ENCODE results near the gene C10orf90. TPM values are rescaled to one million over a fixed set of nuclear protein-coding genes. Genes with fewer than 3 reads are reported as not detected.
A peak's percentile ranks its signal among the peaks of the same experiment; 100 is the strongest.

C10orf90 gene
- total and polyA plus RNA-seq, 11 donors, result not detected

DNA sequence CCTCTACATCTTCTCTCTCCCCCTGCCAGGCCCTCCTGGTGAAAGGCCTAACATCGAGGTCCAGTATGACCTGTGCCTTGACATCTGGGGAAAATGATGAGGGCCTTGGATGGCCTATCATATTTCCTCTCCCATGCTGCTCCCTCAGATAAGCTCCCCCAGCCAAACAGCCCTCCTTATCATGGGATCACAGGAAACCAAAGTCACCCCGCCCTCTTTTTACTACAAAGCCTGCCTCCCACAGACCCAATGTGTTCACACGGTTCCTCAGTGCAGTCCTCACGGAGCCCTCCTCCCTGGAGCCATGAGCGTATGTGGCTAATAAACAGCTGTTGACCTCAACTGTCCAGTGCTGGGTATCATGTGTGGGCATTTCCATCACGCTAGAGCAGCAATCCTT is 32.0 kb downstream of the C10orf90 start:
- intact Hi-C loops (cut with DNase I), result no loop called here
- H3K9me3 ChIP-seq, result no peaks in the 10 kb centered on the region
- WGBS, 4 donors, result 43 to 47% (median 43%) methylated on average over 6 of the region's 6 CpGs
- no peak overlapping the region for H3K27ac ChIP-seq
- no peaks in the 10 kb centered on the region for H3K36me3 ChIP-seq
- no peak for DNase-seq
- H3K27me3 ChIP-seq, result no peaks in the 10 kb centered on the region
- H3K4me3 ChIP-seq, result no peak overlapping the region
- peak in 3 of 4 donors; percentile 20 to 62 (median 41) for ATAC-seq
- H3K4me1 ChIP-seq, result peaks cover 0 to 8% (median 0%) of the 10 kb centered on the region in 12 donors
- no peak for TF ChIP-seq POLR2A (IDR thresholded peaks at IDR 0.05)
- TF ChIP-seq, protein P1, sequence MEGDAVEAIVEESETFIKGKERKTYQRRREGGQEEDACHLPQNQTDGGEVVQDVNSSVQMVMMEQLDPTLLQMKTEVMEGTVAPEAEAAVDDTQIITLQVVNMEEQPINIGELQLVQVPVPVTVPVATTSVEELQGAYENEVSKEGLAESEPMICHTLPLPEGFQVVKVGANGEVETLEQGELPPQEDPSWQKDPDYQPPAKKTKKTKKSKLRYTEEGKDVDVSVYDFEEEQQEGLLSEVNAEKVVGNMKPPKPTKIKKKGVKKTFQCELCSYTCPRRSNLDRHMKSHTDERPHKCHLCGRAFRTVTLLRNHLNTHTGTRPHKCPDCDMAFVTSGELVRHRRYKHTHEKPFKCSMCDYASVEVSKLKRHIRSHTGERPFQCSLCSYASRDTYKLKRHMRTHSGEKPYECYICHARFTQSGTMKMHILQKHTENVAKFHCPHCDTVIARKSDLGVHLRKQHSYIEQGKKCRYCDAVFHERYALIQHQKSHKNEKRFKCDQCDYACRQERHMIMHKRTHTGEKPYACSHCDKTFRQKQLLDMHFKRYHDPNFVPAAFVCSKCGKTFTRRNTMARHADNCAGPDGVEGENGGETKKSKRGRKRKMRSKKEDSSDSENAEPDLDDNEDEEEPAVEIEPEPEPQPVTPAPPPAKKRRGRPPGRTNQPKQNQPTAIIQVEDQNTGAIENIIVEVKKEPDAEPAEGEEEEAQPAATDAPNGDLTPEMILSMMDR (IDR thresholded peaks at IDR 0.05), result no peak

DNA sequence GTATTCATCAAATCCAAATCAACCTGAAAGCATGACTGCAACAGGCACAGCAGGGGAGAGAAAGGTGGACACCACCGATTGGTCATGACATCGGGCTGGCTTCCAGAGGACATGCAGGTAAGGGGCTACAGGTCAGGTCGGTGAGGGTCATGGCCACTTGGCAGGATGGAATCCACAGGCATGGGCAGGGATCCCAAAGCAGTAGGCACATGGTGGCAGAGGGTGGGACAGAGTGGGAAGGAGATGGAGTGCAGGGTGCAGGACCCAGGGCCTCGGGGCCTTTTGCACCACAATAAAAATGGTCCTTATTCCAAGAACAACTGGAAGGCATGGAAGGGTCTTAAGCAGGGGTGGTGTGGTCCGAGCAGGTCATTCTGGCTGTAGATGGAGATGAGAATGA is 33.0 kb downstream of the C10orf90 start:
- H3K9me3 ChIP-seq, result no peaks in the 10 kb centered on the region
- WGBS, 4 donors, result 89 to 94% (median 92%) methylated on average over 5 of the region's 5 CpGs
- H3K27me3 ChIP-seq, result no peaks in the 10 kb centered on the region
- no peaks in the 10 kb centered on the region for H3K36me3 ChIP-seq
- TF ChIP-seq, protein P1 (IDR thresholded peaks at IDR 0.05), result no peak
- TF ChIP-seq POLR2A (IDR thresholded peaks at IDR 0.05), result no peak
- H3K4me1 ChIP-seq, result peaks cover 0 to 8% (median 0%) of the 10 kb centered on the region in 12 donors
- no peak overlapping the region for H3K27ac ChIP-seq
- H3K4me3 ChIP-seq, result no peak overlapping the region
- no peak for DNase-seq
- no peak for ATAC-seq
- intact Hi-C loops (cut with DNase I), result no loop called here

DNA sequence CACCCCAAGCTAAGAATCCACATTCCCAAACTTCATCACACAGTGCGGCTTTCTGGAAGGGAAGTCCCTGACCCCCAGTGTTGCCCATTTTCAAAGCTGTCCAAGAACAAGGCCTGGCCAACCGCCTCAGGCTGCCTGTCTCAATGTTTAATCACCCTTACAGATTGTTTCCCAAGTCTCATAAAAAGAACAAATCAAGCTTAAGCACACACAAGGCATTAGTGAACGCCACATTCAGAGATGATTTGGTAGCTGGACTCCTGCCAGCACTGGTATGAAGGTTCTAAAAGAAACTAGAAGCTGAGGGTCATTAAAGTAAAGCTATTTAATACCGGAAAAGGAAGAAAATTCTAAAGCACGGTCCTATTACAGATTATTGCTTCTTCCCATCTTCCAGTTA is 35.6 kb downstream of the C10orf90 start:
- TF ChIP-seq, protein P1 (IDR thresholded peaks at IDR 0.05), result no peak
- no peak for TF ChIP-seq POLR2A (IDR thresholded peaks at IDR 0.05)
- H3K9me3 ChIP-seq, result no peaks in the 10 kb centered on the region
- H3K4me1 ChIP-seq, result peaks cover 0 to 4% (median 0%) of the 10 kb centered on the region in 12 donors
- DNase-seq (no peak), ATAC-seq (no peak)
- 80 to 85% (median 83%) methylated on average over 5 of the region's 5 CpGs for WGBS, 4 donors
- H3K4me3 ChIP-seq, result no peak overlapping the region
- intact Hi-C loops (cut with DNase I), result no loop called here
- H3K27me3 ChIP-seq, result peaks cover 0 to 8% (median 0%) of the 10 kb centered on the region in 9 donors
- no peaks in the 10 kb centered on the region for H3K36me3 ChIP-seq
- no peak overlapping the region for H3K27ac ChIP-seq

DNA sequence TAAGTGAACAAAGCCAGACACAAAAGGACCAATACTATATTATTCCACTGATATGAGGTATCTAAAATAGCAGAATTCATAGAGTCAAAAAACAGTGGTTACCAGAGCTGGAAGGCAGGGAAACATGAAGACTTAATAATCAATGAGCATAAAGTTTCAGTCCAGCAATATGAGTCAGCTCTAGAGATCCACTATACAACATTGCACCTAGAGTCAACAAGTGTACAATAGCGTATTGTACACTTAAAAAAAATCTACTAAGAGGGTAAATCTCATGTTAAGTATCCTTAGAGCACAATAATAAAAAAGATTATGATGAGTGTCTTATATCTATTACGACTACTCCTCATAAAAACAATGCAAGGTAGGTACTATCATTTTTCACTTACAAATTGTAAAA is 36.1 kb downstream of the C10orf90 start:
- DNase-seq (no peak), ATAC-seq (no peak)
- WGBS, 4 donors, result 88 to 95% (median 92%) methylated on average over 2 of the region's 2 CpGs

More for the DNA sequence above, 36.1 kb downstream of the C10orf90 start:
- Histone ChIP-seq H3K27me3 (peaks cover 0 to 8% (median 0%) of the 10 kb centered on the region in 9 donors), H3K9me3 (no peaks in the 10 kb centered on the region), H3K27ac (no peak overlapping the region), H3K4me1 (peaks cover 0 to 4% (median 0%) of the 10 kb centered on the region in 12 donors), H3K4me3 (no peak overlapping the region), H3K36me3 (no peaks in the 10 kb centered on the region)
- intact Hi-C loops (cut with DNase I), result no loop called here
- TF ChIP-seq, protein P1 (IDR thresholded peaks at IDR 0.05), result no peak
- TF ChIP-seq POLR2A (IDR thresholded peaks at IDR 0.05), result no peak
